HG02981 (cell line): ENCODE measurements around the gene SEMA4D.
"Not testable (repeated sequence)": the region's sequence is repeated elsewhere in the genome, so short reads cannot be mapped to it uniquely, and the experiment has no call there.

Experiments used
- ATAC-seq: cut with Tn5 transposase; IDR thresholded peaks from one replicate; pipeline ENCODE4 v1.9.1; 2021; ENCODE audit warnings: mild to moderate bottlenecking, moderate library complexity; ENCODE audit not compliant: unreplicated experiment

The SEMA4D gene

DNA sequence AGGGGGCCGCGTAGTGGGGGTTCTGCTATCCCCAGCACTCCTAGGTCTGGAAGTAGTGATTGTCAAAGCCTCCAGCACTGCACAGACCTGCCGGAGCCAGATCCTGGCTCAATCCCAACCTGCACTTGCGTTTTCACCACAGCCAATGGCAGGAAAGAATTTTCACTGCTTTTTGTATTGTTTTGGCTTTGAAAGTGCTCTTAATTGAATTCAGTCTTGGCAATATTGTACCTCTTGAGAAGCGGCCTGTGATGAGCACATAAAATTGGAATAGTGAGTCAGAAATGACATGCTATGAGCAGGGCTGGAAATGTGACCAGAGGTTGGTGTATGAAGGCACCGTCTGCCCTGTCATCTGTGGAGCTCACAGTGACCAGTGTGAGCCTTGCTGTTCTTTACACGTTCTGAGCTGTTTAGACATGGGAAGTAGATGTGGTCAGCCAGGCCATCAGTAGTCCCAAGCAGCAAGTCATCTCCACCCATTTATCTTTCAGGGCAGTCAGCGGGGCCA, 138.1 kb downstream of the SEMA4D start:
- ATAC-seq = no peak

DNA sequence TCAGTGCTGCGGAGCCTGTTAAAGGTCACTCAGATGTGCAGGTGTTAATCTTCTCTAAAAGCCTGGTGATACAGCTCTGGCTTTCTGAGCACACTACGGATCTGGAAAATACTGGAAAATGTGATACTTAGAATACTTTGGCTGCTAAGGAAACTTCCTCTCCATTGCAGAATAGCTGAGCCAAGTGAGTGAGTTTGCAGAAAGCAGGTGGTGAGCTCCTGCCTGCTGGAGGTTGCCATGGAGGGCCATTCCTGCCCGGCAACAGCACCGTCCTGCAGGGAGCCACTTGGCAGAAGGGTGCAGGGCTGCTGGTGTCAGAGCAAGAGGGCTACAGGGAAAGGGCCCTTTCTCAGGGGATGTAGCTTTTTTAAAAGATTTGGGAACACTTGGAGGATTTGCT, 138.9 kb downstream of the SEMA4D start:
- ATAC-seq = no peak

DNA sequence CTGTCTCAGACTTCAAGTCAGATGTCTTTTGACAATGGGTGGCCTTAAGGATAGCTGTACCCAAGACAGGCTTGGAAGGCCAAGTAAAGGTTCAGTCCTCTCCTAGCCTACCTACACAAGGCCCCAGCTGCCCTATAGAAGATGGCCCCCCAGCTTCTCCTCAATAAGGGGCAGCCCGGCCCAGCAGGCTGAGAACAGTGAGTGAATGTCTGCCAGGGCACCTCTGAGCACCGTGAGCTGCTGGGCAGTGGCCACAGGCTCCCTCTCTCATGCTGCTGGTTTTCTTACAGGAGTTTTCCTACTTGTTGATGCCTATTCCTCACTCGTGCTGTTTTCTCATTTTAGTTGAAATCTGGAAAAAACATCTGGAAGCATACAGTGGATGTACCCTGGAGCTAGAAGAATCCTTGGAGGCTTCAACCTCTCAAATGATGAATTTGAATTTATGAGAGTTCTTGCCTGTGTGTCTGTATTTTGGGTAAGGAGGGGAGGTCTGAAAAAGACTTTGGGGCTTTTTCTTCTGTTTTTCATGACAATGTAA, 139.5 kb downstream of the SEMA4D start:
- ATAC-seq = no peak

DNA sequence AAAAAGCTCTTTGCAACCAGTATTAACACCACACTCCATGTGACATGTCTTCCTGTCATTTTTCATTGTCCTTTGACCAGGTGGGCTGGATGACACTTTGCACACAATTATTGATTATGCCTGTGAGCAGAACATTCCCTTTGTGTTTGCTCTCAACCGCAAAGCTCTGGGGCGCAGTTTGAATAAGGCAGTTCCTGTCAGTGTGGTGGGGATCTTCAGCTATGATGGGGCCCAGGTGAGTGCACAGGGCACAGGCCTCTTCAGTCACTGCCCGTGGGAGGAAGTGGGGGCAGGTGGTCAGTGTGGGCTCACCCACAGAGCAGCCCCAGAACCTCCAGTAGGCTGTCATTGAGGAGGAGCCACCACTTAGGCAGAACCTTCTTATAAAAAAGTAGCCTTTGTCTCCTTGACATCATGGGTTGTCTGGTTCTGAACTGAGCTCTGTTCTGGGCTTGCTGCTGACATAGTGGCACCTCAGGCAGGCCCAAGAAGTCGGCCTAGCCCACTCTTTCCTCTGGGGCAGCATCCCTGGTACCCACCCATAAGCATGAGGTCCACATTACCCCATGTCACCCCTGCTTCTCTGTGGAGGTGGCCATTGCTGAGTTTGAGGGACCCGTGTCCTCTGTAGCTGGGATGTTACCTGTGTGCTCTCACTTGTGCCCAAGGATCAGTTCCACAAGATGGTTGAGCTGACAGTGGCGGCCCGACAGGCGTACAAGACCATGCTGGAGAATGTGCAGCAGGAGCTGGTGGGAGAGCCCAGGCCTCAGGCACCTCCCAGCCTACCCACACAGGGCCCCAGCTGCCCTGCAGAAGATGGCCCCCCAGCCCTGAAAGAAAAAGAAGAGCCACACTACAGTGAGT, 140.3 kb downstream of the SEMA4D start:
- ATAC-seq = no peak

DNA sequence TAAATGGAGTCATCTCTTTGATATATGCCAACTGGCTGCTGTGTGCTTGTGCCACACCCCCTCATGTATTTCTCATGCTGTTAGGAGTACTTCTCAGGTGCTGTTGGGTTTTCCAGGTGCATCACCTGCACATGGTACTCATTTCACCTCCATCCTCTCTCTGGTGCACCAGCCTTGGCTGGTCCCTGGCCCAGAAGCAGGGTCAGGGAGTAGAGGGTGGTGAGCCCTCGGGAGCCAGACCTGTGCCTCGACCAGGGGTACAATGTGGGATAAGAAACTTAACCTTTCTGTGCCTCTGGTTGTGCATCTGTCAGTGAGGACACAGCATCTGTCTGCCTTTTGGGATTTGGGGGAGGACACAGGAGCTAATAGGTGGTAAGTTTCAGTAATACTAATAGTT, 141.1 kb downstream of the SEMA4D start:
- no peak for ATAC-seq

DNA sequence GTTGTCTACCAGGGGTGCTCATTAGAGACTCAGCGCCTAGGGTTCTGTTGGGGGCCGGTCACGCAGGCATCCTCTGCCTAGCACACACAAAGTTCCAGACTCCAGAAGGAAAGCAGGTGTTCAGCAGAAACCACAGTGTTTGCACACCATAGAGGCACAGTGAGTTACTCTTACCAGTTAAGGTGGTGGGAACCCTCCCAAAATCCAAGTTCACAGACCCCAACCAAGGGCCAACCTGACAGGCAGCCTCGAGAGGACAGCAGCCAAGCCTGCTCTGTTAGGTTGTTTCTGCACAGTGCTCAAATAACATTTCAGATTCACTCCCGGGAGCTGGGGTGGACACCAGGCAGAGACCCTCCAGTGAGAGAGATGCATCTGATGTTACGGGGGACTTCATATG, 143.4 kb downstream of the SEMA4D start:
- no peak for ATAC-seq

DNA sequence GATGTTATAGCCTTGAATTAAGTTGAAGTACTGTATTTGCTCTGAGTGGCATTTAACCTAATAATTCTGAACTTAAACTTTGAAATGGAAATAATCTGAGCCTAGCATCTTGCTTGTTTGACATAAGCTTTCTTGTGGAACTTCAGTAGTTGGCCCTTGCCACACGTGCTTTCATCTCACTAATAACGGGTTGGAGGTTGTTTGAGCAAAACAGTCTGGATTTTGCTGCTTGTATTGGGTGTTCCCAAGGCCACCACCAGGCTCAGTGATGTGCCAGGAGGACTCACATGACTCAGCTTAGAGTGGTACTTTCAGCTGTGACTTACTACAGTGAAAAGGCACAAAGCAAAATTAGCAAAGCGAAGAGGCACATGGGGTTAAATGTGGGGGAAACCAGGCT, 143.9 kb downstream of the SEMA4D start:
- no peak for ATAC-seq

DNA sequence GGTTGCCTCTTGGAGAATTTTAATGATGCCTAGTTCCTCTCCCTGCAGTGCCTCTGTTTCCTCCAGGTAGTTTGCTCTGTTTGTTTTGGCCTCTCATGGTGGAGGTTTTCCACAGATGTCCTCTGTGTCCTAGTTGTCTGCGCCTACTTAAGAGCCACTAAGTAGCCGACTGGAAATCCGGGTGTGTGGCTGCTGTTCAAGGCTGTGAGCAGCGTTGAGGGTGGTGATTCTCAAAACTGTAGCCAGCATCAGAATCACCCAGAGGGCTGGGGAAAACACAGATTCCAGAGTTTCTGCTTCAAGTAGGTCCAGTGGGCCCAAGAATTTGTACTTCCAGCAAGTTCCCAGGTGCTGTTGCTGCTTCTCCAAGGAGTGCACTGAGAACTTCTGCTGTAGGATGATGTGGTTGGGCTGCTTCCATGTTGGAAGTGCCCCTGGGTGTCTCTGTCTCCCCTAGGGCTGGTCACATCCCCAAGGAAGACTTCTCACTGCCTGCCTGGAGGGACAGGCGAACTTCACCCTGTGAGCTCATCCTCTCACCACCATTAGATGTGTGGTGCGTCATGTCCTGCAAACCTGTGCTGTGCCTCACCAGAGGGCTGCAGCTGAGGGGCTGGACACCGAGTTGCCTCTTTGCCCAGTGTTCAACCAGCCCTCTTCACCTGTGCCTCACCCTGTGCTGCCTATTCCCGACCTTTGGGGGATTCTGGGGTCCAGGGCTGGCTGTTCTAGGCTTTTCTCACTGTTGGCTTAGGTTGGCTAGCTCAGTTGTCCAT, 144.9 kb downstream of the SEMA4D start:
- no peak for ATAC-seq

DNA sequence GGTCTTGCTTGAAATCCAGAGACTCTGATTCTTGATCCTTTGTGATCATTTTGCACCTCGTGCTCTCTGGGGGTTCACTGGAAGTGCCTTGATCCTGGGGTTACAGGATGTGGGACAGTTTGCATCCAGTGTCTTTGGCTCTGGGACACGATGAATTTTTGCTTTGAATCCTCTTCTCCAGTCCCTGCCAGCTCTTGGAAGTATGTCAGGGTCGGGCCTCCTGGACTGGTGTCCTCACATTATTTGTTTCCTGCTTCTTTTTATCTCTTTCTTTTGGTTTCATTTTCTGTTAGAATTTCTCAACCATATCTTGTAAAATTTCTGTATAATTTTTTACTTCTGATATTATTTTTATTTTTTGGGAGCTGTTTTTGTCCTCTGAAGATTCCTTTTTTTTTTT, 145.5 kb downstream of the SEMA4D start:
- ATAC-seq = no peak

DNA sequence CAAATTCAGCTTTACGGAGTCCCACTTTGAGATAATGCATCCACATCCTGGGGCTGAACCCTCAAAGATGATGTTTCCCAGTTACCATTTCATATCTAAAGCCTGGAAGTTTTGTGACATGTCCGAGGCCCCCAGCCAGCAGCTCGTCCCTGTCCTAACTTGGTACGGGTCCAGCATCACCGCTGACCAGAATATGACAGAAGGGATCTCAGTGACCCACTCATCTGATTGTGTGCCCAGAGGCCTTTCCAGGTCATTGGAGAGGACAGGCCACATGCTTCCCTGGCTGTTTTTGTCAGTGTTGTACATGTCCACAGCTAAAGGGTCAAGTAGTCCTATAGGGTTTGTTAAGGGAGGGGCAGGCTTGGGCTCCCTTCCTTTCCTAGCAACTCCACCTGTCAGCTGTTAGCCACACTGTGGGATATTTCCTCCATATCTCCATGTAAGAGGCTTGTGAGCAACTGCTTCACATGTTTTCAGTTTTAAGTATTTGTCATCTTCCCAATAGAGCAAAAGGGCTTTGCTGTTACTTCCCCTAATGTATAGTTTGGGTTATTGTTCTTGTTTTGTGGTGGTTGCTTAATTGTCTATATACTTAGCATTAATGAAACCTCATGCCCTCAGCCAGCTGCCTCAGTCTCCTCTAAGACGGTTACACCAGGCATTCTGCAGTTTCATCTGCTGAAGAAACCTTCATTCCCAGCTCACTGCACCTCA, 146.2 kb downstream of the SEMA4D start:
- ATAC-seq = no peak

DNA sequence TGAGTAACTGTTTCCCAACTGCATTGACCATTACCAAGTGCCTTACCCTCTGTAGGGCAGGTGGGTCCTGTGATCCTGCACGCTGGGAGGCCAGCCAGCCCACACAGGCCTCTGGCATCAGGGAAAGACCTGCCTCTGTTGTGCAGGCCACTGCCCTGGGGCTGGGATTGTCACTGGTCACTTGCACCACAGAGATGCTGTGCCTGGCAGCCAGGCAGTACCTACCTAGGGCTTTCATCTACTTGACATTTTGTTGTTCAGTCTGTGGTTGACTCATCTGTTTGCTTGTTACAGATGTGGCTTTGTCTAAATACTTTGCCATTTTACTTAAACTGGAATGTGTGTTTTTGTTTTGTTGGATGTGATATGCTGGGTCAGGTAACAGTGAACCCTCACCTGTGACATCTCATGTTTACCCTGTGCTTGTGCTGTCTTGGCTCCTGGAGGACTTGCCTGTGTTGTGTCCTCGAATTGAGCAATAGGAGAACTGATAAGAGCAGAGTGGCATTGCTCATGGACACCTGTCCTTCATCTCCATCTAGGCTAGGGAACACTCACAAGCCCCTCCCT, 146.8 kb downstream of the SEMA4D start:
- no peak for ATAC-seq

DNA sequence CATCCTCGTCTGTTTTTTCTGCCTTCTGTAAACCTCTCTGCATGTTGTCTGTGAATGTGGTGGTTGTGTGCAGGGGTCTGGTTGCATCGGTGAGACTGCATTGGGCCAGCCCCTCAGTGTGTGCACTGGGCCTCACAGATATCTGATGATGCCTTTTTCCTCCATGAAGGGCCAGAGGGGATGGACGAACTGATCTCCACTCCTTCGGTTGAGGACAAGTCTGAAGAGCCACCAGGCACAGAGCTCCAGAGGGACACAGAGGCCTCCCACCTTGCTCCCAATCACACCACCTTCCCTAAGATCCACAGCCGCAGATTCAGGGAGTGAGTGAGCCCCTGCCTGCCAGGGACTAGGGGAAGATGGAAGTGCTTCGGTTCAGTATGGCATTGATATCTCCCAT, 148.3 kb downstream of the SEMA4D start:
- no peak for ATAC-seq

DNA sequence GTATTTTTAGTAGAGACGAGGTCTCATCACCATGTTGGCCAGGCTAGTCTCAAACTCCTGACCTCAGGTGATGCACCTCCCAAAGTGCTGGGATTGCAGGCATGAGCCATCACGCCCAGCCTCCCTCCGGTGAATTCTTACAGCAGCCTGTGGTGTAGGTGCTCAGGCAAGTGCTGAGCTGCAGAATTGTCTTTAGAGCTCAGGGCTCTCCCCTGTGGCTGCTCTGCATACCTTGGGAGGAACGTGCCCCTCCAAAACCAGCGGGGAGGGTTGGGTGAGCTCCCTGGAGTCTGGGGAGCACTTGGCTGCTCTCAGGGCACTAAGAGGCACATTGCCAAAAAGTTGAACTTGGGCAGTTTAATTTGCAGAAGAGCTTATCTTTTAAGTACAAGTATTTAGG, 150.3 kb downstream of the SEMA4D start:
- no peak for ATAC-seq

DNA sequence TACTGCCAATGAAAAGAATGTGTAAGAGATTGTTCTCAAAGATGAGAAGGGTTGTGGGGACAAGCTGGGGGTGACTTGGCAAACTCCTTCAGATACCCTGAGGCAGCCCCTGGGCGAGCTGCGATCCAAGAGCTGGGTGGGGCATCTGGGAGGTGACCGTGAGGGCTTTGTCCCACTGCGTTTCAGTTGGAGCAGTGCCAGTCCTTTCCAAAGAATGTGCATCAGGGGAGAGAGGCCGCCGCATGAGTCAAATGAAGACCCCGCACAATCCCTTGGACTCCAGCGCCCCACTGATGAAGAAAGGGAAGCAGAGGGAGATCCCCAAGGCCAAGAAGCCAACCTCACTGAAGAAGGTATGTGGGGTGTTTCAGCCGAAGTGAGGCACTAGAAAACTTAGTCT, 151.2 kb downstream of the SEMA4D start:
- ATAC-seq = no peak

DNA sequence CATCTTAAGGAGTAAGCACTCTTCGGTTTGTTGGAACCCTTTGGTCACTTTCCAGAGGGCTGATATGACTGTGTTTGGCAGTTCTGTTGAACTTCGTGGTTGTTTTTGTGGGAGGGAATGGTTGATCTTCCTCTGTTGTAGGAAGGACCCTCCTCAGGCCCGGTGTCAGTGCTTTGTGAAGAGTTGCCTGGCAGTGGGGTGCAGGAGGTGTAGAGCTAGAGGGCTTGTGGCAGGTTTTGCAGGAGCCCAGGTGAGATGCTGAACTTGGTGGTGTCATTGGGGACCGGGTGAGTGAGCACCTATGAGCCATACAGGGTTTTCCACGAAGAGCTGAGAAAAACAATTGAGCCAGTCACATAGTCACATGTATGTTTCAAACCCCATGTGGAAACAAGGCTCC, 152.4 kb downstream of the SEMA4D start:
- no peak for ATAC-seq

DNA sequence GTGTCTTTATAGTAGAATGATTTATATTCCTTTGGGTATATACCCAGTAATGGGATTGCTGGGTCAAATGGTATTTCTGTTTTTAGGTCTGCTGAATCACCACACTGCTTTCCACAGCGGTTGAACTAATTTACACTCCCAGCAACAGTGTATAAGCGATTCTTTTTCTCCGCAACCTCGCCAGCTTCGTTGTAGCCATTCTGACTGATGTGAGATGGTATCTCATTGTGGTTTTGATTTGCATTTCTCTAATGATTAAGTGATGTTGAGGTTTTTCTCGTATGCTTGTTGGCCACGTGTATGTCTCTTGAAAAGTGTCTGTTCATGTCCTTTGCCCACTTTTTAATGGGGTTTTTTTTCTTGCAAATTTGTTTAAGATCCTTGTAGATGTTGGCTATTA, 154.1 kb downstream of the SEMA4D start:
- not testable (repeated sequence) for ATAC-seq

DNA sequence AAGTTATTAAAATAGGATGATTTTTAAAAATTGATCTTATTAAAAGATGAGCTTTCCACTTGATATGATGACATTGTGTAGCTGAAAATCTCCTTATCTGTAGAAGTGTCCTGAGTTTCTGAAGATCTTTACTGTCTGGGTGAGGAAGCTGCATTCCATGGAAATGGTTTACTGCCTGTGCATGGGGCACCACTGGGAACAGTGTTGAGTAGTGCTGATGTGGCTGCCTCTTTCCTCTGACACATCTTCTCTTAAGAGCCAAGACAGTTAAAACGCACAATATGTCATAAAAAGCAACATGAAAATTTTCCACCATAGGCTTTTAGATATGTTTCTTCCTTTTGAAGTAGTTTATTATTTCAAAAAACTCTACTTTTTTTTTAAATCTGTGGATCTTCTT, 155.0 kb downstream of the SEMA4D start:
- ATAC-seq = no peak

DNA sequence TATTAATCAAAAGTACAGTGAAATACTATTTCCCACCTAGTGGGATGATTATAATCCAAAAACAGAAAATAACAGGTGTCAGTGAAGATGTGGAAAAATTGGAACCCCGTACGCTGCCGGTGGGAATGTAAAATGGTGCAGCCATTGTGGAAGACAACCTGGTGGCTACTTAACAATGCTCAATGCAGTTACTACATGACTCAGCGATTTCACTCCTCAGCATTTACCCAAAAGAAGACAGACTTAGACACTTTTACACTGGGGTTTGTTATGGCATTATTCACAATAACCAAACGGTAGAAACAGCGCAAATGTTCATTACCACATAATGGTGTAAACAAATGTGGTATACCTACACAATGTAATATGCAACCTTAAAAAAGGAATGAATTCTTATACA, 155.7 kb downstream of the SEMA4D start:
- ATAC-seq = no peak

DNA sequence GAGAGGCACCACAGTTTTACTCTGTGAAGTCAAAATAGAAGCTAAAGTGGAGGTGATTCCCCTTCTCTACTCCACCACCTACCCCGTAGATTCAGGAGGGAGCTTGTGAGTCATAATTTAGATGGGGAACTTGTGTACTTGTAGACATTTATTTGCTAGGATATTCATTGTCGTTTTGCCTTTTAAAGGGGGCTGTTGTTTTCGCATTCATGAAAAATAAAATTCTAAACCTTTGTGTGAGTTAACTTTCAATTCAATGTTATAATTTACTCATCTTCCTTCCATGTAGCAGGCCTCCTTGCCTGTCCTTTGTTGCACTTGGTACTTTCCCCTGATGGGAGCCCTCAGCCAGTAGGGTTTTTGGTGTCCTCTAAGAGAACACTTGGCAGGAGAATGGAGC, 157.6 kb downstream of the SEMA4D start:
- peak; percentile 71 for ATAC-seq

DNA sequence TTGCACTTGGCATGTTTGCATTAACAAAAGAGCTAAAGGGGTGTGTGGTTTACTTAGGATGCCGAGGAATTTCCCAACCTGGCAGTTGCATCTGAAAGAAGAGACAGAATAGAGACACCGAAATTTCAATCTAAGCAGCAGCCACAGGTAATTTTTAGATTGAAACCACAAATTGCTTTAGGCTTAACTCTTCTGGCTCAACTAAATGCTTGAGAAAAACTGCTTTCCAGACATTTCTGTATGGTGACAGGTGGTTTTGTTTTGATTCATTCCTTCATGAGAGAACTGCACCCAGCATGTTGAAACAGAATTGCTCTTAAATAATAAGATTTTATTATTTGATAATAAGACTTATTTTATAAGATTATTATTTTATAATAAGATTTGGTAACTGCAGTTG, 158.1 kb downstream of the SEMA4D start:
- ATAC-seq = no peak

DNA sequence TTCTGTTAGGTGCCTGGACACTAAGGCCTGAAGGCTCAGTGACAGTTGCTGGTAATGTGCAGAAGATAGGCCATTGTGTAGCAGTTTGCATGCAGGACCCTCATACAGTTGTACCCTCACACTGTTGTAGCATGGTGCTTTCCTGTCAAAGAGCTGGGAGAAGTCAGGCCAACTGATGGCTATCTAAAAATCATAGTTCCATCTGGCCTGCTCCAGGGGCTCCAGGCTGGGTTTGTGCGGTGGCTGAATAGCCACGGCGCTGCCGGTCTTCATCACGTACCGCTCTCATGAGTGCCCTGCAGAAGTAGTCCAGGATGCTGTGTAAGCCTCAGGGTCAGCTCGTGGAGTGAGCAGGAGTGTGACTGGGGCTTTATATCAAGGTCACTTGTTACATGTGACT, 167.4 kb downstream of the SEMA4D start:
- no peak for ATAC-seq
